Transverse colon (tissue), 3 donors: Measurements from ENCODE around the gene TIMM10B.

Experiments
- EP300 ChIP-seq: sonication (generic); formaldehyde crosslinking; IDR thresholded peaks from one replicate; pipeline ENCODE4 v1.6.1; 2017; ENCODE audit warnings: antibody characterized with exemption, low read depth
- POLR2A ChIP-seq: fragments of 450-650 bp; IDR thresholded peaks from one replicate; pipeline ENCODE4 v1.6.1; 2016; ENCODE audit warnings: antibody characterized with exemption, mild to moderate bottlenecking, moderate library complexity
- TF ChIP-seq, protein P1 (sequence below), 5 experiments: fragments of 200-600 bp in 3 of 5; fragments of 450-650 bp in 2 of 5; sonication (generic) in 3 of 5; IDR thresholded peaks; 1 replicate in 2 of 5; 2 replicates in 3 of 5; pipeline ENCODE4 v1.5.1; 2016 to 2017; ENCODE audit warnings: antibody characterized with exemption in 5 of 5, inconsistent platforms in 3 of 5, mild to moderate bottlenecking in 2 of 5, moderate library complexity in 1 of 5

DNA sequence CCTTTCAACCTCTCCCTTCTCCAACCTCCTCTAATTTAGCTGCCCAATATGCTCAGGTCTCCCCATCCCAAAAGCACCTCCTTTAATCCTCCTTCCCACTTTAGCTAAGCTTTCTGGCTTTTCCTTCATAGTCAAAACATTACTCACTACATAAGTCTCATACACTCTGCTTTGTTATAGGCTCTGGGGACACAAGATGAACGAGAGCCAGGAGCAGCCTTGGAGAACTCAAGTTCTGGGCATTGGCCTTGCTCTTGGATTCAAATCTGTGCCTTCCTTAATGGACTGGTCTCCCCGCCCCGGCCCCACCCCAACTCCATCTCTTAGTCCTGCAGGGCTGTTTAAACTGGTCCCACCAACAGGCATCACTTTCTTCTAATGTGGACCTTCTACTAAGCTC is 29.1 kb upstream of the TIMM10B start:
- TF ChIP-seq POLR2A (no peak), EP300 (no peak)
- TF ChIP-seq, protein P1, sequence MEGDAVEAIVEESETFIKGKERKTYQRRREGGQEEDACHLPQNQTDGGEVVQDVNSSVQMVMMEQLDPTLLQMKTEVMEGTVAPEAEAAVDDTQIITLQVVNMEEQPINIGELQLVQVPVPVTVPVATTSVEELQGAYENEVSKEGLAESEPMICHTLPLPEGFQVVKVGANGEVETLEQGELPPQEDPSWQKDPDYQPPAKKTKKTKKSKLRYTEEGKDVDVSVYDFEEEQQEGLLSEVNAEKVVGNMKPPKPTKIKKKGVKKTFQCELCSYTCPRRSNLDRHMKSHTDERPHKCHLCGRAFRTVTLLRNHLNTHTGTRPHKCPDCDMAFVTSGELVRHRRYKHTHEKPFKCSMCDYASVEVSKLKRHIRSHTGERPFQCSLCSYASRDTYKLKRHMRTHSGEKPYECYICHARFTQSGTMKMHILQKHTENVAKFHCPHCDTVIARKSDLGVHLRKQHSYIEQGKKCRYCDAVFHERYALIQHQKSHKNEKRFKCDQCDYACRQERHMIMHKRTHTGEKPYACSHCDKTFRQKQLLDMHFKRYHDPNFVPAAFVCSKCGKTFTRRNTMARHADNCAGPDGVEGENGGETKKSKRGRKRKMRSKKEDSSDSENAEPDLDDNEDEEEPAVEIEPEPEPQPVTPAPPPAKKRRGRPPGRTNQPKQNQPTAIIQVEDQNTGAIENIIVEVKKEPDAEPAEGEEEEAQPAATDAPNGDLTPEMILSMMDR (IDR thresholded peaks at IDR 0.05) = no peak
